HCT116 (cell line): ENCODE data around the gene GALK2.

Experiments used
- CEBPB ChIP-seq: IDR thresholded peaks from 2 replicates; pipeline ENCODE4 v1.6.1; 2012; ENCODE audit warnings: low read depth
- EGR1 ChIP-seq: IDR thresholded peaks from 2 replicates; pipeline ENCODE4 v1.6.1; 2012; ENCODE audit warnings: low read depth
- ELF1 ChIP-seq: IDR thresholded peaks from 2 replicates; pipeline ENCODE4 v1.6.1; 2012; ENCODE audit warnings: low read depth, borderline replicate concordance
- EZH2 ChIP-seq: fragments of 200-600 bp; sonication (generic); IDR thresholded peaks from 2 replicates; pipeline ENCODE4 v1.6.1; 2017; ENCODE audit warnings: antibody characterized with exemption, mixed run types
- POLR2A ChIP-seq: IDR thresholded peaks from 2 replicates; pipeline ENCODE4 v1.7.0; 2011; ENCODE audit warnings: borderline replicate concordance; ENCODE audit not compliant: insufficient read depth, insufficient read length; ENCODE audit errors: extremely low read depth
- POLR2AphosphoS5 ChIP-seq: IDR thresholded peaks from 2 replicates; pipeline ENCODE4 v1.6.1; 2011; ENCODE audit warnings: mild to moderate bottlenecking, low read depth, low read length, moderate library complexity
- RAD21 ChIP-seq: IDR thresholded peaks from 2 replicates; pipeline ENCODE4 v1.6.1; 2012; ENCODE audit warnings: low read depth, mild to moderate bottlenecking
- SRF ChIP-seq: IDR thresholded peaks from 2 replicates; pipeline ENCODE4 v1.6.1; 2012; ENCODE audit warnings: low read depth
- YY1 ChIP-seq: IDR thresholded peaks from 2 replicates; pipeline ENCODE4 v1.6.1; 2011; ENCODE audit warnings: low read length, low read depth, moderate library complexity, mild to moderate bottlenecking; ENCODE audit not compliant: insufficient replicate concordance; ENCODE audit errors: extremely low read depth
- TF ChIP-seq, protein P1 (sequence below), 3 experiments: fragments of 200-600 bp in 1 of 3; sonication (generic) in 1 of 3; IDR thresholded peaks in 2 of 3; conservative IDR thresholded peaks in 1 of 3; 2 replicates each; pipeline ENCODE4 v1.5.1; 2012 to 2017; ENCODE audit warnings: low read depth in 2 of 3, low read length in 2 of 3, antibody characterized with exemption in 1 of 3, borderline replicate concordance in 1 of 3, control low read depth in 1 of 3, mild to moderate bottlenecking in 1 of 3, mixed read lengths in 1 of 3, mixed run types in 1 of 3, moderate library complexity in 1 of 3; ENCODE audit not compliant: insufficient read depth in 1 of 3
- TF ChIP-seq, protein P2 (sequence below): IDR thresholded peaks from 2 replicates; pipeline ENCODE4 v1.6.1; 2012
- TF ChIP-seq, protein P3 (sequence below): IDR thresholded peaks from 2 replicates; pipeline ENCODE4 v1.6.1; 2012; ENCODE audit warnings: low read depth
- TF ChIP-seq, protein P4 (sequence below): IDR thresholded peaks from 2 replicates; pipeline ENCODE4 v1.6.1; 2011; ENCODE audit warnings: mild to moderate bottlenecking, low read length, moderate library complexity; ENCODE audit not compliant: insufficient replicate concordance; ENCODE audit errors: extremely low read depth

DNA sequence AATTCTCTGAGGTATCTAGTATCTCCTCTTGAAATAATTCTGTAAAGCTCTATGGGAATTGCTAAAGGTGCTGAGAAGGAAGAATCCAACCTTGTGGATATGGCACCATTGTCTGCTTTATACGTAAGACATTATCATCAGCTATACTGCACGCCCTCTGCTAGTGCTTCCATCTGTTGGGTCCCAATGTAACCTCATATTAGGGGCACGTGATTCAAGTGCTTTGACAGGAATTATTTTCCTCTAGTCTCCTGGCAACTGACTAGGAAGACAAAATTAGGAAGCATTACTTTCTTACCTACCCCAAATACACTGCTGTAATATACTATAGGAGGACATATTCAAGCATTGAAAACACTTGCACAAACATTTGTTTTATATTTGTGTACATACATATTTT lies 38.6 kb upstream of the GALK2 start:
- TF ChIP-seq EZH2 (no peak), RAD21 (no peak), CEBPB (no peak), ELF1 (no peak), YY1 (no peak), EGR1 (no peak), POLR2AphosphoS5 (no peak), SRF (no peak), POLR2A (no peak)
- TF ChIP-seq, protein P1, sequence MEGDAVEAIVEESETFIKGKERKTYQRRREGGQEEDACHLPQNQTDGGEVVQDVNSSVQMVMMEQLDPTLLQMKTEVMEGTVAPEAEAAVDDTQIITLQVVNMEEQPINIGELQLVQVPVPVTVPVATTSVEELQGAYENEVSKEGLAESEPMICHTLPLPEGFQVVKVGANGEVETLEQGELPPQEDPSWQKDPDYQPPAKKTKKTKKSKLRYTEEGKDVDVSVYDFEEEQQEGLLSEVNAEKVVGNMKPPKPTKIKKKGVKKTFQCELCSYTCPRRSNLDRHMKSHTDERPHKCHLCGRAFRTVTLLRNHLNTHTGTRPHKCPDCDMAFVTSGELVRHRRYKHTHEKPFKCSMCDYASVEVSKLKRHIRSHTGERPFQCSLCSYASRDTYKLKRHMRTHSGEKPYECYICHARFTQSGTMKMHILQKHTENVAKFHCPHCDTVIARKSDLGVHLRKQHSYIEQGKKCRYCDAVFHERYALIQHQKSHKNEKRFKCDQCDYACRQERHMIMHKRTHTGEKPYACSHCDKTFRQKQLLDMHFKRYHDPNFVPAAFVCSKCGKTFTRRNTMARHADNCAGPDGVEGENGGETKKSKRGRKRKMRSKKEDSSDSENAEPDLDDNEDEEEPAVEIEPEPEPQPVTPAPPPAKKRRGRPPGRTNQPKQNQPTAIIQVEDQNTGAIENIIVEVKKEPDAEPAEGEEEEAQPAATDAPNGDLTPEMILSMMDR (IDR thresholded peaks at IDR 0.05 in 2 of 3, conservative IDR thresholded peaks at IDR 0.05 in 1 of 3; ENCODE audit: borderline replicate concordance in 1 of 3, insufficient read depth in 1 of 3, low read depth in 2 of 3, low read length in 2 of 3), result no peak
- TF ChIP-seq, protein P2, sequence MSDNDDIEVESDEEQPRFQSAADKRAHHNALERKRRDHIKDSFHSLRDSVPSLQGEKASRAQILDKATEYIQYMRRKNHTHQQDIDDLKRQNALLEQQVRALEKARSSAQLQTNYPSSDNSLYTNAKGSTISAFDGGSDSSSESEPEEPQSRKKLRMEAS, result no peak
- TF ChIP-seq, protein P3, sequence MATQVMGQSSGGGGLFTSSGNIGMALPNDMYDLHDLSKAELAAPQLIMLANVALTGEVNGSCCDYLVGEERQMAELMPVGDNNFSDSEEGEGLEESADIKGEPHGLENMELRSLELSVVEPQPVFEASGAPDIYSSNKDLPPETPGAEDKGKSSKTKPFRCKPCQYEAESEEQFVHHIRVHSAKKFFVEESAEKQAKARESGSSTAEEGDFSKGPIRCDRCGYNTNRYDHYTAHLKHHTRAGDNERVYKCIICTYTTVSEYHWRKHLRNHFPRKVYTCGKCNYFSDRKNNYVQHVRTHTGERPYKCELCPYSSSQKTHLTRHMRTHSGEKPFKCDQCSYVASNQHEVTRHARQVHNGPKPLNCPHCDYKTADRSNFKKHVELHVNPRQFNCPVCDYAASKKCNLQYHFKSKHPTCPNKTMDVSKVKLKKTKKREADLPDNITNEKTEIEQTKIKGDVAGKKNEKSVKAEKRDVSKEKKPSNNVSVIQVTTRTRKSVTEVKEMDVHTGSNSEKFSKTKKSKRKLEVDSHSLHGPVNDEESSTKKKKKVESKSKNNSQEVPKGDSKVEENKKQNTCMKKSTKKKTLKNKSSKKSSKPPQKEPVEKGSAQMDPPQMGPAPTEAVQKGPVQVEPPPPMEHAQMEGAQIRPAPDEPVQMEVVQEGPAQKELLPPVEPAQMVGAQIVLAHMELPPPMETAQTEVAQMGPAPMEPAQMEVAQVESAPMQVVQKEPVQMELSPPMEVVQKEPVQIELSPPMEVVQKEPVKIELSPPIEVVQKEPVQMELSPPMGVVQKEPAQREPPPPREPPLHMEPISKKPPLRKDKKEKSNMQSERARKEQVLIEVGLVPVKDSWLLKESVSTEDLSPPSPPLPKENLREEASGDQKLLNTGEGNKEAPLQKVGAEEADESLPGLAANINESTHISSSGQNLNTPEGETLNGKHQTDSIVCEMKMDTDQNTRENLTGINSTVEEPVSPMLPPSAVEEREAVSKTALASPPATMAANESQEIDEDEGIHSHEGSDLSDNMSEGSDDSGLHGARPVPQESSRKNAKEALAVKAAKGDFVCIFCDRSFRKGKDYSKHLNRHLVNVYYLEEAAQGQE, result no peak
- TF ChIP-seq, protein P4, sequence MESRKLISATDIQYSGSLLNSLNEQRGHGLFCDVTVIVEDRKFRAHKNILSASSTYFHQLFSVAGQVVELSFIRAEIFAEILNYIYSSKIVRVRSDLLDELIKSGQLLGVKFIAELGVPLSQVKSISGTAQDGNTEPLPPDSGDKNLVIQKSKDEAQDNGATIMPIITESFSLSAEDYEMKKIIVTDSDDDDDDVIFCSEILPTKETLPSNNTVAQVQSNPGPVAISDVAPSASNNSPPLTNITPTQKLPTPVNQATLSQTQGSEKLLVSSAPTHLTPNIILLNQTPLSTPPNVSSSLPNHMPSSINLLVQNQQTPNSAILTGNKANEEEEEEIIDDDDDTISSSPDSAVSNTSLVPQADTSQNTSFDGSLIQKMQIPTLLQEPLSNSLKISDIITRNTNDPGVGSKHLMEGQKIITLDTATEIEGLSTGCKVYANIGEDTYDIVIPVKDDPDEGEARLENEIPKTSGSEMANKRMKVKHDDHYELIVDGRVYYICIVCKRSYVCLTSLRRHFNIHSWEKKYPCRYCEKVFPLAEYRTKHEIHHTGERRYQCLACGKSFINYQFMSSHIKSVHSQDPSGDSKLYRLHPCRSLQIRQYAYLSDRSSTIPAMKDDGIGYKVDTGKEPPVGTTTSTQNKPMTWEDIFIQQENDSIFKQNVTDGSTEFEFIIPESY, result no peak
